COLO829 (cell line): ENCODE data around the gene AADACL4.
"Not testable (repeated sequence)": the region's sequence is repeated elsewhere in the genome, so short reads cannot be mapped to it uniquely, and the experiment has no call there.

ENCODE experiments used
- DNase-seq: peaks from one replicate; pipeline ENCODE4 v3.0.0; 2012; ENCODE audit warnings: low spot score

Gene AADACL4

GRCh38 chr1:12712076-12712475 is 68.2 kb downstream of the AADACL4 start:
- DNase-seq = no peak

GRCh38 chr1:12712929-12713328 is 69.0 kb downstream of the AADACL4 start:
- no peak for DNase-seq

GRCh38 chr1:12713651-12714050 is 69.8 kb downstream of the AADACL4 start:
- DNase-seq = not testable (repeated sequence)

DNA sequence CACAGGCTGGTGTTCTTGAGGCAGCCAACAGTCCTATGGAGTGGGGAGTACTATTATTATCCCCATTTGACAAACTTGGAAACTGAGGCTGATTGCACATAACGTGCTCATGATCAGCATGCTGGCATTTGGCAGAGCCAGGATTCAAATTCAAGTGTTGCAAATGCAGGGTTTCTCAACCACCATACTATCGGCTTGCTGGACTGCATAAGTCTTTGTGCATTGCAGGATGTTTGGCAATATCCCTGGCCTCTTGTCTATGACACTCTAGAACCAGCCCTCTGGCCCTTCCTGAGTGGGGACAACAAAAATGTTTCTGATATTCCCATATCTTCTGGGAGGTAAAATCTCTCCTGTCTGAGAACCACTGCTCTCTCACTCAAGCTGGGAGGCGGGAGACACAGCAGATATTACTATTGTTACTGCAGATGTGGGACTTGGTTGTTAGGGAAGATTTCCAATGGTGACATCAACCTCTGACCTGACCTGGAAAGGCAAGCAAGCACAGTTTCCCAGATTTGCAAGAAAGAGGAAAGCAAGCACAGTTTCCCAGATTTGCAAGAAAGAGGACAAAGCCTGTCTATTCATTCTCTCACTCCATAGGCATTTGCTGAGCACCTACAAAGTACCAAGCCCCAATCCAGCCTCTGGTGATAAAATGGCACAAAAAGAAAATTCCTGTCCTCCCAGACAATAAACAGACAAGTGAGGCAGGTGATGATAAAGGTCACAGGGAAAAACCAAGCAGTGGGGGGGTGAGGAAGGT is 71.0 kb downstream of the AADACL4 start:
- no peak for DNase-seq

DNA sequence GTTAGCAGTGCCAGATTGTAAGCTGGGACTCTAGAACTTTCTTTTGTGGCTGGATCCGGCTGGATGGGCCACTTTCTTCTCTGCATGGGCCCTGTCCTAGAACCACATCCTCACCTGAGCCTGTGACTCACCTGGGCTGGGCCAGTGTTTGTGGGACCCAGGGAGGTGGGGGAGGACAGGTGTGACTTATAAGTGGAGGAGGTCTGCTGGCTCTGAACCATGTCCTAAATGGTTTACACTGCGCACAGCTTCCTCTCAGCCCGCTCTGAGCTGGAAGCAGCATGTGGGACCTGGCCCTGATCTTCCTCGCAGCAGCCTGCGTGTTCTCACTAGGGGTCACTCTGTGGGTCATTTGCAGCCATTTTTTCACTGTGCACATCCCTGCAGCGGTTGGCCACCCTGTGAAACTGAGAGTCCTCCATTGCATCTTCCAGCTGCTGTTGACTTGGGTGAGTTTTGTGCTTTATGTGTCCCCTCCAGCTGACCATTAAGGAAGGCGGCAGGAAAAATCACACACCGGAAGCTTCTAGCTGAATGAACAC is 72.1 kb downstream of the AADACL4 start, which contains the start of gene AADACL3:
Gene AADACL3 (plus strand): TSS at position 215 of the 542 bp plus-strand sequence. CDS start 67 bp downstream, at position 282.
- no peak for DNase-seq
